ENCODE measurements around the gene SCGB1C1. TPM values are rescaled to one million over a fixed set of nuclear protein-coding genes. Genes with fewer than 3 reads are reported as not detected.
"Not testable (repeated sequence)": the region's sequence is repeated elsewhere in the genome, so short reads cannot be mapped to it uniquely, and the experiment has no call there.

The SCGB1C1 gene
- total and polyA plus RNA-seq, 2 donors (not counting 1 experiment from before 2014, with no cell fraction given), result not detected

DNA sequence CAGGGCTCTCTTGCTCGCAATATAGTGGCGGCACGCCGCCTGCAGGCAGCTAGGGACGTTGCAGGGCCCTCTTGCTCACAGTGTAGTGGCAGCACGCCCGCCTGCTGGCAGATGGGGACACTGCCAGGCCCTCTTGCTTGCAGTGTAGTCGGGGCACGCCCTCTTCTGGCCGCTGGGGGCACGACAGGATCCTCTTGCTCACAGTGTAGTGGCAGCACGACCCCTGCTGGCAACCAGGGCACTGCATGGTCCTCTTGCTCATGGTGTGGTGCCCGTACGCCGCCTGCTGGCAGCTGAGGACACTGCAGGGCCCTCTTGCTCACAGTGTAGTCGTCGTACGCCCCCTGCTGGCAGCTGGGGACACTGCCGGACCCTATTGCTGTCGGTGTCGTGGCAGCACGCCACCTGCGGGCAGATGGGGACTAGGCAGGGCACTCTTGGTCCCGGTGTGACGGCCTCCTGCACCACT is 3.0 kb upstream of the SCGB1C1 start:
- H3K9me3 ChIP-seq (ENCODE audit: control extremely low read depth in 1 of 3, control insufficient read depth in 2 of 3, insufficient read depth in 1 of 3, low read length in 2 of 3); H3K9me3 Mint-ChIP-seq (ENCODE audit: insufficient read depth); H3K4me3 Mint-ChIP-seq; POLR2A ChIA-PET; DNase-seq; H3K36me3 ChIP-seq (replicated peaks in 1 of 2; ENCODE audit: control extremely low read depth in 1 of 2, control insufficient read depth in 1 of 2, extremely low read depth in 1 of 2, insufficient read depth in 2 of 2, low read length in 1 of 2); H2AFZ ChIP-seq (ENCODE audit: insufficient read depth, low read depth, low read length, poor library complexity, severe bottlenecking); H3K4me1 ChIP-seq (ENCODE audit: control insufficient read depth in 2 of 2, insufficient read depth in 2 of 2, low read length in 2 of 2); H3K79me2 ChIP-seq (ENCODE audit: control insufficient read depth, insufficient read depth, low read length); H3K27ac Mint-ChIP-seq; H3K27me3 Mint-ChIP-seq; H3K27me3 ChIP-seq (replicated peaks in 1 of 4; ENCODE audit: control extremely low read depth in 1 of 4, control insufficient read depth in 3 of 4, insufficient read depth in 4 of 4, low read length in 3 of 4); H3K4me1 Mint-ChIP-seq; H4K20me1 ChIP-seq (ENCODE audit: control insufficient read depth, insufficient read depth, low read length, poor library complexity, severe bottlenecking); H3K4me3 ChIP-seq (ENCODE audit: control extremely low read depth in 1 of 5, extremely low read depth in 1 of 5, insufficient read depth in 1 of 5, low read depth in 2 of 5, low read length in 4 of 5); CTCF ChIA-PET; H3K27ac ChIP-seq (ENCODE audit: low read length in 2 of 2); H3K4me2 ChIP-seq (replicated peaks; ENCODE audit: low read depth, low read length, poor library complexity, severe bottlenecking); intact Hi-C loops (cut with micrococcal nuclease); H3K9ac ChIP-seq (ENCODE audit: low read length): not testable (repeated sequence)
- peak; percentile 67 for ATAC-seq (ENCODE audit: low read depth)
- 53% methylated on average over 6 of the region's 25 CpGs for whole genome bisulfite sequencing (ENCODE audit: insufficient coverage)
- TF ChIP-seq CTCF (IDR thresholded peaks at IDR 0.05), result peak; percentile 60

DNA sequence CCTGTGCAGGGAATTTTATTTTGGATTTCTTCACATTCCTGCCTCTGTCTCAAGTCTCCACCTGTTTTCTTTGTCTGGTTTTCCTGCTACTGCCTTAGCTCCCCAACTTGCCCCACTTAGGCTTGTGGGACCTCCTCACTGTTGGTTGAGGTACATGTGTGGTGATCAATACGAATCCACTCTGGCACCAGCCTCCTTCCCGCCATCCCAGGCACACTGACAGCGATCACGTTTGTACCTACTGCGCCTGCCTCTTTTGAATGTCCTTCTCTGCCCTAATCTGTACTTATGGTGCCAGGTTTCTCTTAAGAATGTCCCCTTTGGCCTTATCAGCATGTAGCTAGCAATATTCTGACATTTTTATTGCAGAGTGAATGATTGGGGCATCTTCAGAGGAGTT is 2.3 kb upstream of the SCGB1C1 start:
- H3K4me3 Mint-ChIP-seq; H3K9me3 Mint-ChIP-seq (ENCODE audit: insufficient read depth); H3K79me2 ChIP-seq (ENCODE audit: control insufficient read depth, insufficient read depth, low read length); ATAC-seq (ENCODE audit: low read depth); H3K27me3 Mint-ChIP-seq; DNase-seq; H3K36me3 ChIP-seq (replicated peaks in 1 of 2; ENCODE audit: control extremely low read depth in 1 of 2, control insufficient read depth in 1 of 2, extremely low read depth in 1 of 2, insufficient read depth in 2 of 2, low read length in 1 of 2); H3K4me2 ChIP-seq (replicated peaks; ENCODE audit: low read depth, low read length, poor library complexity, severe bottlenecking); intact Hi-C loops (cut with micrococcal nuclease); H2AFZ ChIP-seq (ENCODE audit: insufficient read depth, low read depth, low read length, poor library complexity, severe bottlenecking); H4K20me1 ChIP-seq (ENCODE audit: control insufficient read depth, insufficient read depth, low read length, poor library complexity, severe bottlenecking); H3K27me3 ChIP-seq (replicated peaks in 1 of 4; ENCODE audit: control extremely low read depth in 1 of 4, control insufficient read depth in 3 of 4, insufficient read depth in 4 of 4, low read length in 3 of 4); H3K9ac ChIP-seq (ENCODE audit: low read length); H3K4me1 ChIP-seq (ENCODE audit: control insufficient read depth in 2 of 2, insufficient read depth in 2 of 2, low read length in 2 of 2); H3K4me3 ChIP-seq (ENCODE audit: control extremely low read depth in 1 of 5, extremely low read depth in 1 of 5, insufficient read depth in 1 of 5, low read depth in 2 of 5, low read length in 4 of 5); H3K9me3 ChIP-seq (ENCODE audit: control extremely low read depth in 1 of 3, control insufficient read depth in 2 of 3, insufficient read depth in 1 of 3, low read length in 2 of 3); CTCF ChIA-PET; H3K27ac ChIP-seq (ENCODE audit: low read length in 2 of 2); H3K4me1 Mint-ChIP-seq; H3K27ac Mint-ChIP-seq; POLR2A ChIA-PET: not testable (repeated sequence)
- WGBS (ENCODE audit: insufficient coverage), result 90% methylated on average over 2 of the region's 5 CpGs
